ENCODE results near the gene CSMD2.

GRCh38 chr1:33548721-33549120 is 616.3 kb downstream of the CSMD2 start:
- no peak for TF ChIP-seq CTCF (IDR thresholded peaks at IDR 0.05; ENCODE audit: low read length)
- no peak for TF ChIP-seq EZH2 (optimal IDR thresholded peaks at IDR 0.05; ENCODE audit: low read depth, low read length)
- no peak for TF ChIP-seq EZH2phosphoT487 (IDR thresholded peaks at IDR 0.05; ENCODE audit: low read length)

All from MM.1S (cell line).